ENCODE measurements around the gene STT3B.

Gene STT3B

DNA sequence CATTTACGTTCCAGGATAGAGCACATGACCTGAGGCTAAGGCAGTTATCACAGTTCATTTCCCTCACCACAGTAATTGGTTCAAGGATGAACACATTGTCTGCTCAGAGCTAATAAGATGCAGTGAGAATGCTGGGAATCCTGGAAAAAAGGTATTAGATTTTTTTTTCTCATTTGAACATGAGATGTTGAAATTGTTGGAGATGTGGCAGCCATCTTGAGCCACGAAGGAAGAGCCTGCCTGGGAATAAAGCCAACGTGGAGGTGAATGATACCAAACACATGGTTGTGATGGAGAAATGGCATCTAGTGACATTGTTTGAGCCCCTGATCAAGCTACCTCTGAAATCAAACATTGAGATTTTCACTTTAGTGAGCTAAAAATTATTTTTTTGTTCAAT lies 16.0 kb upstream of the STT3B start:
- Histone ChIP-seq H3K4me3 (ENCODE audit: low read depth, low read length) (no peak overlapping the region), H3K9me3 (ENCODE audit: control insufficient read depth, insufficient read depth, low read depth, low read length) (no peaks in the 10 kb centered on the region), H3K4me1 (ENCODE audit: control insufficient read depth, insufficient read depth, low read length) (no peaks in the 10 kb centered on the region), H3K27ac (ENCODE audit: extremely low read depth, low read depth, low read length) (no peak overlapping the region), H3K36me3 (ENCODE audit: control insufficient read depth in 2 of 2, insufficient read depth in 1 of 2, low read length in 2 of 2) (no peaks in the 10 kb centered on the region)
- TF ChIP-seq, protein P1, sequence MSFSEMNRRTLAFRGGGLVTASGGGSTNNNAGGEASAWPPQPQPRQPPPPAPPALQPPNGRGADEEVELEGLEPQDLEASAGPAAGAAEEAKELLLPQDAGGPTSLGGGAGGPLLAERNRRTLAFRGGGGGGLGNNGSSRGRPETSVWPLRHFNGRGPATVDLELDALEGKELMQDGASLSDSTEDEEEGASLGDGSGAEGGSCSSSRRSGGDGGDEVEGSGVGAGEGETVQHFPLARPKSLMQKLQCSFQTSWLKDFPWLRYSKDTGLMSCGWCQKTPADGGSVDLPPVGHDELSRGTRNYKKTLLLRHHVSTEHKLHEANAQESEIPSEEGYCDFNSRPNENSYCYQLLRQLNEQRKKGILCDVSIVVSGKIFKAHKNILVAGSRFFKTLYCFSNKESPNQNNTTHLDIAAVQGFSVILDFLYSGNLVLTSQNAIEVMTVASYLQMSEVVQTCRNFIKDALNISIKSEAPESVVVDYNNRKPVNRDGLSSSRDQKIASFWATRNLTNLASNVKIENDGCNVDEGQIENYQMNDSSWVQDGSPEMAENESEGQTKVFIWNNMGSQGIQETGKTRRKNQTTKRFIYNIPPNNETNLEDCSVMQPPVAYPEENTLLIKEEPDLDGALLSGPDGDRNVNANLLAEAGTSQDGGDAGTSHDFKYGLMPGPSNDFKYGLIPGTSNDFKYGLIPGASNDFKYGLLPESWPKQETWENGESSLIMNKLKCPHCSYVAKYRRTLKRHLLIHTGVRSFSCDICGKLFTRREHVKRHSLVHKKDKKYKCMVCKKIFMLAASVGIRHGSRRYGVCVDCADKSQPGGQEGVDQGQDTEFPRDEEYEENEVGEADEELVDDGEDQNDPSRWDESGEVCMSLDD (tag by site-specific recombination; IDR thresholded peaks at IDR 0.05): no peak
- no peak for TF ChIP-seq ZNF670 (tag by site-specific recombination; IDR thresholded peaks at IDR 0.05; ENCODE audit: low read depth)
- TF ChIP-seq, protein P2, sequence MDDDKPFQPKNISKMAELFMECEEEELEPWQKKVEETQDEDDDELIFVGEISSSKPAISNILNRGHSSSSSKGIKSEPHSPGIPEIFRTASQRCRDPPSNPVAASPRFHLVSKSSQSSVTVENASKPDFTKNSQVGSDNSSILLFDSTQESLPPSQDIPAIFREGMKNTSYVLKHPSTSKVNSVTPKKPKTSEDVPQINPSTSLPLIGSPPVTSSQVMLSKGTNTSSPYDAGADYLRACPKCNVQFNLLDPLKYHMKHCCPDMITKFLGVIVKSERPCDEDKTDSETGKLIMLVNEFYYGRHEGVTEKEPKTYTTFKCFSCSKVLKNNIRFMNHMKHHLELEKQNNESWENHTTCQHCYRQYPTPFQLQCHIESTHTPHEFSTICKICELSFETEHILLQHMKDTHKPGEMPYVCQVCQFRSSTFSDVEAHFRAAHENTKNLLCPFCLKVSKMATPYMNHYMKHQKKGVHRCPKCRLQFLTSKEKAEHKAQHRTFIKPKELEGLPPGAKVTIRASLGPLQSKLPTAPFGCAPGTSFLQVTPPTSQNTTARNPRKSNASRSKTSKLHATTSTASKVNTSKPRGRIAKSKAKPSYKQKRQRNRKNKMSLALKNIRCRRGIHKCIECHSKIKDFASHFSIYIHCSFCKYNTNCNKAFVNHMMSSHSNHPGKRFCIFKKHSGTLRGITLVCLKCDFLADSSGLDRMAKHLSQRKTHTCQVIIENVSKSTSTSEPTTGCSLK (tag by site-specific recombination; IDR thresholded peaks at IDR 0.05): no peak
- TF ChIP-seq KLF8 (tag by site-specific recombination; IDR thresholded peaks at IDR 0.05): no peak
- no peak for TF ChIP-seq ZNF558 (tag by site-specific recombination; IDR thresholded peaks at IDR 0.05)
- TF ChIP-seq, protein P3, sequence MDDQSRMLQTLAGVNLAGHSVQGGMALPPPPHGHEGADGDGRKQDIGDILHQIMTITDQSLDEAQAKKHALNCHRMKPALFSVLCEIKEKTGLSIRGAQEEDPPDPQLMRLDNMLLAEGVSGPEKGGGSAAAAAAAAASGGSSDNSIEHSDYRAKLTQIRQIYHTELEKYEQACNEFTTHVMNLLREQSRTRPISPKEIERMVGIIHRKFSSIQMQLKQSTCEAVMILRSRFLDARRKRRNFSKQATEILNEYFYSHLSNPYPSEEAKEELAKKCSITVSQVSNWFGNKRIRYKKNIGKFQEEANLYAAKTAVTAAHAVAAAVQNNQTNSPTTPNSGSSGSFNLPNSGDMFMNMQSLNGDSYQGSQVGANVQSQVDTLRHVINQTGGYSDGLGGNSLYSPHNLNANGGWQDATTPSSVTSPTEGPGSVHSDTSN (CRISPR knock-in tag; IDR thresholded peaks at IDR 0.05): no peak
- TF ChIP-seq ZNF514 (tag by site-specific recombination; IDR thresholded peaks at IDR 0.05): no peak
- TF ChIP-seq YY1 (tag by site-specific recombination; IDR thresholded peaks at IDR 0.05): no peak
- no peak for TF ChIP-seq ZFP69B (tag by site-specific recombination; IDR thresholded peaks at IDR 0.05)
- TF ChIP-seq ZNF785 (tag by site-specific recombination; IDR thresholded peaks at IDR 0.05): no peak
- CTCF ChIA-PET: interaction anchor here (0.5 kb wide), 1 partner anchor 105 kb away, joined by 3 read pairs; no protein-coding TSS in a partner anchor
- POLR2A ChIA-PET: no interaction called here

DNA sequence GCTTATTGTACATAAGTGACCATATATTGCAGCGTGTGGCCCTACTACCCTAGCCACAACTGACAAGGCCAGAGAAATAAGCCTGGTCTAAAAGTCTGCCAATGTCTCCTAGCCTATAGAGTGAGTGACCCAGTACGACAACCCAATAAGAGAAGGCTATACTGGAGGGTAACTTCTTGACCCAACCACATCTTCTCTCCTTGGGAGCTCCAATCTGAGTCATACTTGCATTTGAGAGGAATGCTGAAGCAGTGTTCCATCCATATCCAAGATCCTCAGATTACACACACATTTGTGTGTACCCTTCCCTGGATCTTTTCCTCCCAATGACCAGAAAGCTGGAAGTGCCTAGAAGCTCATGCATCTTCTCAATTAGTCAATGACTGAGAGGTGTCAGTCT lies 11.3 kb upstream of the STT3B start:
- H3K27ac ChIP-seq (ENCODE audit: extremely low read depth, low read depth, low read length): no peak overlapping the region
- POLR2A ChIA-PET: no interaction called here
- no peak overlapping the region for H3K4me3 ChIP-seq (ENCODE audit: low read depth, low read length)
- no peaks in the 10 kb centered on the region for H3K9me3 ChIP-seq (ENCODE audit: control insufficient read depth, insufficient read depth, low read depth, low read length)
- CTCF ChIA-PET: interaction anchor here (0.7 kb wide), 1 partner anchor 438 kb away, joined by 3 read pairs; no protein-coding TSS in a partner anchor
- H3K4me1 ChIP-seq (ENCODE audit: control insufficient read depth, insufficient read depth, low read length): no peaks in the 10 kb centered on the region
- H3K36me3 ChIP-seq (ENCODE audit: control insufficient read depth in 2 of 2, insufficient read depth in 1 of 2, low read length in 2 of 2): no peaks in the 10 kb centered on the region
- TF ChIP-seq ZNF658 (tag by site-specific recombination; IDR thresholded peaks at IDR 0.05) (no peak), ZNF138 (tag by site-specific recombination; IDR thresholded peaks at IDR 0.05; ENCODE audit: borderline replicate concordance) (no peak), ZNF114 (tag by site-specific recombination; IDR thresholded peaks at IDR 0.05) (no peak), REPIN1 (tag by site-specific recombination; IDR thresholded peaks at IDR 0.05; ENCODE audit: low read depth) (no peak), ZNF621 (tag by site-specific recombination; IDR thresholded peaks at IDR 0.05) (no peak), ZNF10 (tag by site-specific recombination; IDR thresholded peaks at IDR 0.05) (no peak), SP7 (tag by site-specific recombination; IDR thresholded peaks at IDR 0.05) (no peak), ZNF549 (tag by site-specific recombination; IDR thresholded peaks at IDR 0.05) (no peak), GFI1B (tag by site-specific recombination; IDR thresholded peaks at IDR 0.05) (no peak), ZNF776 (tag by site-specific recombination; IDR thresholded peaks at IDR 0.05; ENCODE audit: borderline replicate concordance) (no peak), ZNF140 (tag by site-specific recombination; IDR thresholded peaks at IDR 0.05) (no peak), MZF1 (tag by site-specific recombination; IDR thresholded peaks at IDR 0.05; ENCODE audit: borderline replicate concordance) (no peak)
- TF ChIP-seq, protein P4, sequence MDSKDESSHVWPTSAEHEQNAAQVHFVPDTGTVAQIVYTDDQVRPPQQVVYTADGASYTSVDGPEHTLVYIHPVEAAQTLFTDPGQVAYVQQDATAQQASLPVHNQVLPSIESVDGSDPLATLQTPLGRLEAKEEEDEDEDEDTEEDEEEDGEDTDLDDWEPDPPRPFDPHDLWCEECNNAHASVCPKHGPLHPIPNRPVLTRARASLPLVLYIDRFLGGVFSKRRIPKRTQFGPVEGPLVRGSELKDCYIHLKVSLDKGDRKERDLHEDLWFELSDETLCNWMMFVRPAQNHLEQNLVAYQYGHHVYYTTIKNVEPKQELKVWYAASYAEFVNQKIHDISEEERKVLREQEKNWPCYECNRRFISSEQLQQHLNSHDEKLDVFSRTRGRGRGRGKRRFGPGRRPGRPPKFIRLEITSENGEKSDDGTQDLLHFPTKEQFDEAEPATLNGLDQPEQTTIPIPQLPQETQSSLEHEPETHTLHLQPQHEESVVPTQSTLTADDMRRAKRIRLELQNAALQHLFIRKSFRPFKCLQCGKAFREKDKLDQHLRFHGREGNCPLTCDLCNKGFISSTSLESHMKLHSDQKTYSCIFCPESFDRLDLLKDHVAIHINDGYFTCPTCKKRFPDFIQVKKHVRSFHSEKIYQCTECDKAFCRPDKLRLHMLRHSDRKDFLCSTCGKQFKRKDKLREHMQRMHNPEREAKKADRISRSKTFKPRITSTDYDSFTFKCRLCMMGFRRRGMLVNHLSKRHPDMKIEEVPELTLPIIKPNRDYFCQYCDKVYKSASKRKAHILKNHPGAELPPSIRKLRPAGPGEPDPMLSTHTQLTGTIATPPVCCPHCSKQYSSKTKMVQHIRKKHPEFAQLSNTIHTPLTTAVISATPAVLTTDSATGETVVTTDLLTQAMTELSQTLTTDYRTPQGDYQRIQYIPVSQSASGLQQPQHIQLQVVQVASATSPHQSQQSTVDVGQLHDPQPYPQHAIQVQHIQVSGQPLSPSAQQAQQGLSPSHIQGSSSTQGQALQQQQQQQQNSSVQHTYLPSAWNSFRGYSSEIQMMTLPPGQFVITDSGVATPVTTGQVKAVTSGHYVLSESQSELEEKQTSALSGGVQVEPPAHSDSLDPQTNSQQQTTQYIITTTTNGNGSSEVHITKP (tag by site-specific recombination; IDR thresholded peaks at IDR 0.05): no peak
- TF ChIP-seq, protein P5, sequence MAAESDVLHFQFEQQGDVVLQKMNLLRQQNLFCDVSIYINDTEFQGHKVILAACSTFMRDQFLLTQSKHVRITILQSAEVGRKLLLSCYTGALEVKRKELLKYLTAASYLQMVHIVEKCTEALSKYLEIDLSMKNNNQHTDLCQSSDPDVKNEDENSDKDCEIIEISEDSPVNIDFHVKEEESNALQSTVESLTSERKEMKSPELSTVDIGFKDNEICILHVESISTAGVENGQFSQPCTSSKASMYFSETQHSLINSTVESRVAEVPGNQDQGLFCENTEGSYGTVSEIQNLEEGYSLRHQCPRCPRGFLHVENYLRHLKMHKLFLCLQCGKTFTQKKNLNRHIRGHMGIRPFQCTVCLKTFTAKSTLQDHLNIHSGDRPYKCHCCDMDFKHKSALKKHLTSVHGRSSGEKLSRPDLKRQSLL (tag by site-specific recombination; IDR thresholded peaks at IDR 0.05): no peak

Data from HEK293 (cell line).